ENCODE results near the gene PRR23C.

PRR23C gene

DNA sequence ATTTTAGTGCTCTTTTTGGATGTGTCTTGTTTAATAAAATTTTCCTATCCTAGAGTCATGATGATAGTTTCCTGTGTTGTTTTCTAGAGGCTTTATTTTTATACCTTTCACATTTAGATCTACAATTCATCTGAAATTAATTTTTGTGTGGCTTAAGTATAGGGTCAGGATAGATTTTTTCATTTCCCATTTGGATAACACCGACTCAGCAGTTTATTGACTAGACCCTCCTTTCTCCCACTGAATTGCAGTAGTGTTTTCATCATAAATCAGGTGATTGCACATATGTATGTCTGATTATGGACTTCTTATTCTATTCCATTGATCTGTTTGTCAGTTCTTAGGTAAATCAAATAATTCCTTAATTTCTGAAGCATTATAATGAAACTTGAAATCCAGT lies 49.0 kb downstream of the PRR23C start:
- DNase-seq = no peak

Data from activated naive CD4-positive, alpha-beta T cell (primary cell).